Daoy (cell line): ENCODE results near the gene MGAT4A. TPM values are rescaled to one million over a fixed set of nuclear protein-coding genes. Genes with fewer than 3 reads are reported as not detected.

Experiments used
- DNase-seq: peaks from one replicate; pipeline ENCODE4 v3.0.0-alpha.2; 2015; ENCODE audit warnings: low read depth
- total RNA-seq: library from RNA; depleted of rRNA; stranded (reverse); fragments of >200 nt; shearing (Covaris generic); gene quantifications from 2 replicates; pipeline ENCODE4 v1.2.3, GENCODE V29; 2014

MGAT4A gene
- total RNA-seq, 1 experiment from 2014 or later, result 7.7 TPM

DNA sequence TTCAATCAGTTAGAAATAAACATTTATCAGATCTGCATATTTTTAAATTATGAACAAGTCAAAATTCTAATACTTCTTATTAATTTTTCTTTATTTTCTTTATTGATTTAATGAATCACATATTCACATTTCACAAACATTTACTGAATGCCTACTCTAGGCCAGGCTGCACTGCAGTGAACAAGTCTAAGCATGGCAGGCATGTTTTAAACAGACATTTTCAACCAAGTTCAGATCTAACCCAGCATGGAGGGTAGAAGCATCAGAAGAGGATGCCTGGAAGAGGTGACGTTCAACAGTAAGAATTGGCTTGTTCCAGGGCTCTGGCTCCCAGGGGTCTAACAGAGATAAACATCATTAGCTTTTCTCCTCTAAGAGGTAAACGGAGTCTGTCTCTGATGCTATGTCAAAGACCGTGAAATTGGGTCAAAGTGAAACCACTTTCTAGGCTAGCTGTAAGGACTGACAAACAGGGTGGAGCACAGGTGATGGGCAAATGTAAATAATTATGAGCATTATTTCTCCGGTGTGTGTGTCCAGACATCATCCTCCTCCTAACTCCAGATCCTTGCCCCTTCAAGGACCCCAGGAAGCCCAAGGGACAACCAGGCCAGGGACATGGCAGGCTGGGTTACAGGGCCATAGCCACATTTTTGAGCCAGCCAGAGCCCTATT, 72.0 kb downstream of the MGAT4A start:
- DNase-seq, result no peak

DNA sequence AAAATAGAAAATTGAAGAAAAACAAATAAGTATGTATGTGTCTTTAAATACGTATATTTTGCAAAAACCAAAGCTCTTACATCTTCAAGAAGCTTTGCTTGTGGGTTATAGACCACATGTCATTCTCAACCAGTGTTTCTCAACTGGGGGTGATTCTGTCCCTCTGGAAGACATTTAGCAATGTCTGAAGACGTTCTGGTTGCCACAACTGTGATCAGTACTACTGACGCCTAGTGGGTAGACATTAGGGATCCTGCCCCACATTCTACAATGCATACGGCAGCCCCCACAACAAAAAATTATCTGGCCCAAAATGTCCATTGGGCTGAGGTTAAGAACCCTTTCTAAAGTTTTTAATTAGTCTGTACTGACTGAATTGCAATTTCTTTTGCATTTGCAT, 74.1 kb downstream of the MGAT4A start:
- no peak for DNase-seq

DNA sequence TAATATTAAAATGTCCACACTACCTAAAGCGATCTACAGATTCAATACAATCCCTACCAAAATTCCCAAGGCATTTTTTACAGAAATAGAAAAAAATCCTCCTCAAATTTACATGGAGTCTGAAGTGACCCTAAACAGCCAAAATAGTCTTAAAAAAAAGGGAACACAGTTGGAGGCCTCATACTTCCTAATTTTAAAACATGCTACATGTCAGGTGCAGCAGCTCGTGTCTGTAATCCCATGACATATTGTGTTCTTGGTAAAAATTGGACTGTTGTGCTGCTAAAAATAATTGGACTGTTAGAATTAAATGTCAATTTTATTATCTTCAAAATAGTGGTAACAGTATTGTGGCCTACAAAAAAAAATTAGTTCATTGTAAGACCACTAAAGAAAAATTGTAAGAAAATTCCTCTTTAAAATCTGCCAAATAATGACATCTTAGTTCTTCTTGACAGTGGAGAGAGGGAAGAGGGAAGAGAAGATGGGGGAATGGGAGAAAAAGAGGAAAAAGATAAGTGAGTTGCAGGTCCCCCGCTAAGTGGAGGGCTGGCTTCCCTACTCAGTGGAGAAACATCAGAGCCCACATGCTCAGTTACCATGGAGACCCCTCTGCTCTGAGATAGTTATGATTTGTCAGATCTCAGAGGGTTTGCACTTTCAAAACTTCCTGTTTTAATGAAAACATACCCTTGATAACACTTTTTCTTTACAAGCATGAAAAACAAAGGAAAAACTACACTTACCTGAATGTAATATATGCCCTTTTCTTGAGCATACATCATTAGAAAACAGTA, 76.0 kb downstream of the MGAT4A start:
- no peak for DNase-seq

DNA sequence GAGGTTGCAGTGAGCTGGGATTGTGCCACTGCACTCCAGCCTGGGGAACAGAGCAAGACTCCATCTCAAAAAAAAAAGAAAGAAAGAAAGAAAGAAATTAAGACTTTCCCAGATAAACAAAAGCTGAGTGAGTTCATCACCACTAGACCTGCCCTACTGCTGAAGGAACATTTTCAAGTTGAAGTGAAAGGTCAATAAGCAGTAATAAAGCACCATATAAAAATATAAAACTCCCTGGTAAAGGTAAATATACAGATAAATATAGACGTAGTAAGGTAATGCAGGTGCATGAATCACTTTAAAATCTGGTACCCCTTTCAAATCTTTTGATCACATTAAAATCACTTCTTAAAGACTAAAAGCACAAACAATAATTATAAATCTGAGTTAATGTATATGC, 79.9 kb downstream of the MGAT4A start:
- no peak for DNase-seq

DNA sequence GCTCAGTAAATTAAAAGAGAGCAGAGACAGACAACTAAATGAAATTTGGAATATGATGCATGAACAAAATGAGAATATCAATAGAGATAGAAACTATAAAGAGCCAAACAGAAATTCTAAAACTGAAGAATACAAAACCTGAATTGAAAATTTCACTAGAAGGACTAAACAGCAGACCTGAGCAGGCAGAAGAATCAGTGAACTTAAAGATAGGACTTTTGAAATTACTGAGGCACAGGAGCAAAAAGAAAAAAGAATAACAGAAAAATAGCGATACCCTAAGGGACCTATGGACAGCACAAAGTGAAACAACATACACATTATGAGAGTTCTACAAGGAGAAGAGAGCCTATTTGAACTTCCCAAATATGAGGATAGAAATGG, 80.9 kb downstream of the MGAT4A start:
- no peak for DNase-seq

- DNase-seq, result peak; percentile 66
These were observed 81.6 kb downstream of the MGAT4A start for GRCh38 chr2:98649135-98649991.

DNA sequence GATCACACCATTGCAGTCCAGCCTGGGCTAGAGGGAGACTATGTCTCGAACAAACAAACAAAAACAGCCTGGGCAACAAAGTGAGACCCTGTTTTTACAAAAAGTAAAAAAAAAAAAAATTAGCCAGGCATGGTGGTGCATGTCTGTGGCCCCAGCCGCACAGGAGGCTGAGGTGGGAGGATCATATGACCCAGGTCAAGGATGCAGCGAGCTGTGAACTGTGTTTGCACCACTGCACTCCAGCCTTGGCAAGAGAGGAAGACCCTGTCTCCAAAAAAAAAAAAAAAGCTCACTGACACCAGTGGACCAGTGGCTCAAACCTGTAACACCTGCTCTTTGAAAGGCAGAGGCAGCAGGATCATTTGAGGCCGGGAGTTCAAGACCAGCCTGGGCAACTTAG, 82.5 kb downstream of the MGAT4A start:
- no peak for DNase-seq

DNA sequence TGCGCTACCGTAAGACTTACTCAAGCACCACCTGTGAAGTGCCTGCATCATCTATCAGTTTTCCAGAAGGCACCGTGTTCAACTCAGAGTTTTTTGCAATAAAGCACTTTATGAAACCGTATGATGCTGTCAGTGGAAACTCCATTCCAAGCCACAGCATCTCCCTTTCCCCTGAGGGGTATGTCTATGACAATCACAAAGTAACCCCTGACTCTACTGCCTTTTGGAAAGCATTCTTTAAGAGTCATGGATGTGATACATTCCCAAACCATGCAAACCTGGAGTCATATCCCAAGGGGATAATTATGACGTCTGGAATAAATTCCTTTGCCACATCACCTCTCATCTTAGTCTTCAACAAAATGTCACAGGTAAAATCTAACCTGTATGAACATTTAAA, 83.3 kb downstream of the MGAT4A start:
- no peak for DNase-seq

- no peak for DNase-seq
These were observed 87.3 kb downstream of the MGAT4A start for GRCh38 chr2:98643496-98644100.

GRCh38 chr2:98637401-98638147, 93.4 kb downstream of the MGAT4A start:
- no peak for DNase-seq

DNA sequence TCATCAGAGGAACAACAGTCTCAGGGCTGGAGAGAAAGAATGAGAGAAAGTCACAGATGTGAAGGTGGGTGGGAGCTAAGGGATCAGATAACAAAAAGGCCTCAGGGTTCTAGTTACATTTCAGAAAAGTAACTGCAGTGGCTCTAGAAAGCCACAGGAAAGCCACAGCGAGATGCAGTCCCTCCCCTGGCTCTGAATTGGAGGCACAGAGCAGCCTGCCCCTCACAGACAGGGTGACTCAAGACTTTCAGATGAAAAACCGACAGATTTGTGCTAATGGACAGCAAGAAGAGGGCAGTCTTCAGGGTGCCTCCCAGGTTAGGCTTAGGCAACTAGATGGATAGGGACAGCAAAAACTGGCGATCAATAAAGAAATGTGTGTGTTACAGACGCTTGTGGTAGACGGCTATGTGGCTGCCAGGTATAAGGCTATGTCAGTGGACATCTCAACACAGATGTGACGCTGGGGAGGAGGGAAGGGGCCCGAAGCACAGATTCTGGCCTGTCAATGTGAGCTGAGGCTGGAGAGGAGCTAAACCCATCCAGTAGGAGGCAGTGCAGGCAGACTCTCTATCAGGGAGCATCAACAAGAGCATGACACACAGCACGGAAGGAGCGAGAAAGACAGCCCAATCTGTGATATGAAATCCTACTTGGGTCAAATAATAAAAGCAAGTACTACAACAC, 96.4 kb downstream of the MGAT4A start:
- DNase-seq, result peak; percentile 30

GRCh38 chr2:98632351-98632750, 98.6 kb downstream of the MGAT4A start:
- no peak for DNase-seq

- DNase-seq, result no peak
These were observed 107.3 kb downstream of the MGAT4A start for GRCh38 chr2:98623657-98624056.

DNA sequence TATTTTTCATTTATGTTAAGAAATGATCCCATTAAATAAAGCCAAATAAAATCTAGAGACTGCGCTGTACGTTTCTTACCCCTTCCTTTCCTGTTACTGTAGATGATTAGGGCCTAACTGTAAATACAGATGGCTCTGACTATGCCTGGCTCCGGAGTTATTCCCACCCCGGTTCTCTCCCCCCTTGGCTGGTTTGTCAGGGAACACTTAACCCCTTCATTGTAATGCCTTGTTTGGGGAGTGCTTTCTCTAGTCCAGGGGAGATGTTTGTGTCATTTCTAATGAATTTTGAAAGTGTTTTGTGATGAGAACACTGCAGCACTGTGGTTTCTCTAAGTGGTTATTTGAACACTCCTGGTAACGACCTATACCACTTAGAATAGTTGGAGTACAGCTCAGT, 113.8 kb downstream of the MGAT4A start:
- DNase-seq, result no peak

DNA sequence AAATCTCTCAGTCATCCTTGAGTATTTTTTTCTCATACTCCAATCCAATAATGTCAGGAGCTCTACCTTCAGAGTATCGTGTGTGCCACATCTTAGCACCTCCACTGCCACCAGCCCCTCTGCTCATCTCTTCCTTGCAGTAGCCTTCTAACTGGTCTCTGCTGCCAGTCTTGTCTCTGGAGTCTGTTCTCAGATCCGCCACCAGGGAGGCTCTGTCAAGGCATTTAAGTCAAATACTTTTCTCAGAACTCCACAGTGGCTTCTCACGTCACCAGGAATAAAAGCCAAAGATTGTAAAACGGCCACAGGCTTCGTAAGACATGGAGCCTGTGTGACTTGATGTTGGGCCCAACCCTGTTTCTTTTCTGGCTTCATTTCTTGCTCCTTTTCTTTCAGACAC, 115.5 kb downstream of the MGAT4A start:
- DNase-seq, result no peak

GRCh38 chr2:98614024-98614739, 116.8 kb downstream of the MGAT4A start:
- no peak for DNase-seq

DNA sequence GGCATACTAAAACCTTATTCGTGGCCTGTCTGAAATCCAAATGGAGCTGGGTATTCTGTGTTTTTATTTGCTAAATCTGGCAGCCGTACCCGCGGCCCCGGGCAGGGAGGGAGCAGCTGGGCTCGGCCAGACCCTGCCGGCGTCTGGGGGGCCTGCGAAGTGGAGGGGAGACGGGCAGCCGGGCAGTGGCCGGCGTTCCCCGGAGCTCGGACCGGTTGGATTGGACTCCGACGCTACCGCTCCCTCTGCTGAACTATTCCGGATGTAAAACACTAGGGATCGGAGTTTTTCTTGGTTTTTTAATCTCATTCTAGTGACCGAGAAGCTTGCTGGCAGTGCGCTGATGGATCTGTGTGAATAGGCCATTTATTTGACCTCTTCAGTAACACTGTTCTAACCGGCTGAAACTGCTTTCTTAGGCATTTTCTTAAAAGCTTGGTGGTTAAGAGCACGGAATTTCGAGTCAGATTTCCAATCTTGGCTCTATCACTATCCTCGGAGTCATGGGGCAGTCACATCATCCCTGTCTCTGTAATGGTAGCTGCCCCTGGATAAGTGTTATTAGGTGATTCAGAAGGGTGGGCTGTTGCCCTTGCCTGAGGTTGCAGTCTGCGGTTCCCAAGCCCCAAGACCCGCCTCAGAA, 121.8 kb downstream of the MGAT4A start:
- DNase-seq, result peak; percentile 35

DNA sequence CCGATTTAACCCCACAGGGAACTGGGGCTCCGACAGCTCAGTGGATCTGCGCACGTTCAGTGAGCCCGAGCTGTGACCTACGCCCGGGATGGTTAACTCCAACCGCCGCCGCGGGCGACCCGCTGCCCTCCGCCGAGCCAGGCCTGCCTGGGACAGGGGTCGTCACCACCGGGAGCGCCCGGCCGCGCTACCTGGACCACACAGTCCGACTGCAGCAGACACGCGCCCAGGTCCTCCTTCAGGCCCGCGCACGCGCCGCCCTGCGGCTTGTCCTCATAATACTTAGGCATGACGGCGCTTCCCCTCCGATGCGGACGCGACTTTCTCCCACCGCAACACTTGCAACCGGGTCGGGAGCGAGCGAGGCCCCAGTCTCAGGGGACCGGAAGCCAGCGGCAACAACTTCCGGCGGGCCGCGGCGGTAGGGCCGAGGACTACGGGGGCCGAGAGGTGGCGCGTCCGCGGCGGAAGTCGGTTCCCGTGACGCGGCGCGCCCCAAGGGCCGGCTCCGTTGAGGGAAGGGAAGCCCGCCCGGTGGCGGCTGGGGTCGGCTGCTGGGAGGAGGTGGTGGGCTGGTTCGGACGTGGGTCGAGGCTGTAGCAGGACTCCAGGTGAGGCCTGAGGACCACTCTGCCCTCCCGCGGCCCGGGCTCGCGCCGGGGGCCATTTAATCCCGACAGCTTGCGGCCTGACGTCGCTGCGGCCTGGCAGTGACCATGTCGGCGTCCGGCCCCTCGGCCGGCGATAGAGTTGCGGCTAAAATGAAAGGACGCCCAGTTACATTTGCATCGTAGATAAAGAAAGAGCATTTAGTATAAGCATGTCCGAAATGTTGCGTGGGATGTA, 122.6 kb downstream of the MGAT4A start, which contains the start of the genes COA5 and UNC50:
Gene COA5 (minus strand): TSS at position 397 of the 846 bp plus-strand sequence. CDS start 107 bp downstream, at position 290.
Gene UNC50 (plus strand): TSS at position 474 of the 846 bp plus-strand sequence. CDS start 1,171 bp downstream, outside the sequence.
- peak; percentile 94 for DNase-seq
